Liver (tissue), 3 donors: ENCODE measurements around the gene DGKB.

Source experiments
- CTCF ChIP-seq: fragments of 150-350 bp; IDR thresholded peaks from 2 replicates; pipeline ENCODE4 v1.5.1; 2017; ENCODE audit warnings: improper control_type of control experiment, low read depth, low read length; ENCODE audit not compliant: missing input control
- FOXA1 ChIP-seq: IDR thresholded peaks from 2 replicates; pipeline ENCODE4 v1.6.1; 2016; ENCODE audit warnings: antibody characterized with exemption
- GABPA ChIP-seq, 2 donors: IDR thresholded peaks in 1 of 2; conservative IDR thresholded peaks in 1 of 2; 2 replicates each; pipeline ENCODE4 v1.6.1; 2016; ENCODE audit warnings: antibody characterized with exemption in 2 of 2, mild to moderate bottlenecking in 1 of 2, moderate library complexity in 1 of 2
- JUND ChIP-seq, 2 donors: IDR thresholded peaks; 2 replicates each; pipeline ENCODE4 v1.6.1; 2016; ENCODE audit warnings: antibody characterized with exemption in 2 of 2
- MAX ChIP-seq: IDR thresholded peaks from 2 replicates; pipeline ENCODE4 v1.6.1; 2016; ENCODE audit warnings: antibody characterized with exemption
- RAD21 ChIP-seq, 2 donors: IDR thresholded peaks; 2 replicates each; pipeline ENCODE4 v1.6.1; 2016; ENCODE audit warnings: antibody characterized with exemption in 2 of 2, mild to moderate bottlenecking in 2 of 2
- RXRA ChIP-seq, 2 donors: IDR thresholded peaks; 2 replicates each; pipeline ENCODE4 v1.6.1; 2017 to 2018; ENCODE audit warnings: antibody characterized with exemption in 2 of 2, mild to moderate bottlenecking in 1 of 2
- SP1 ChIP-seq: IDR thresholded peaks from 2 replicates; pipeline ENCODE4 v1.6.1; 2018; ENCODE audit warnings: antibody characterized with exemption, mild to moderate bottlenecking
- TAF1 ChIP-seq: conservative IDR thresholded peaks from 2 replicates; pipeline ENCODE4 v1.6.1; 2016; ENCODE audit warnings: antibody characterized with exemption, mild to moderate bottlenecking
- YY1 ChIP-seq: IDR thresholded peaks from 2 replicates; pipeline ENCODE4 v1.6.1; 2016; ENCODE audit warnings: antibody characterized with exemption, mild to moderate bottlenecking
- ZBTB33 ChIP-seq: IDR thresholded peaks from 2 replicates; pipeline ENCODE4 v1.6.1; 2016; ENCODE audit warnings: antibody characterized with exemption
- donor health status: healthy.
- donor health status: healthy.

- TF ChIP-seq CTCF (no peak), TAF1 (no peak), ZBTB33 (no peak), JUND (IDR thresholded peaks at IDR 0.05) (no peak), SP1 (no peak), RXRA (IDR thresholded peaks at IDR 0.05) (no peak), GABPA (IDR thresholded peaks at IDR 0.05 in 1 of 2, conservative IDR thresholded peaks at IDR 0.05 in 1 of 2) (no peak), MAX (no peak), RAD21 (IDR thresholded peaks at IDR 0.05) (no peak), YY1 (no peak), FOXA1 (no peak)
Observed at GRCh38 chr7:14748461-14748860, 154.1 kb downstream of the DGKB start.
